Lower leg skin (tissue), 3 donors: Measurements from ENCODE around the gene MRAP2.

Experiments used
- CTCF ChIP-seq, 3 donors: fragments of 450-650 bp; IDR thresholded peaks; one replicate each; pipeline ENCODE4 v1.5.1; 2016; ENCODE audit warnings: antibody characterized with exemption in 3 of 3, mild to moderate bottlenecking in 3 of 3, moderate library complexity in 2 of 3
- POLR2A ChIP-seq, 2 donors: fragments of 450-650 bp; IDR thresholded peaks; one replicate each; pipeline ENCODE4 v1.6.1; 2016 to 2017; ENCODE audit warnings: antibody characterized with exemption in 2 of 2, mild to moderate bottlenecking in 1 of 2, moderate library complexity in 1 of 2

- TF ChIP-seq CTCF (IDR thresholded peaks at IDR 0.05): no peak
- no peak for TF ChIP-seq POLR2A (IDR thresholded peaks at IDR 0.05)
These were observed 32.2 kb downstream of the MRAP2 start for GRCh38 chr6:84065693-84066290.
